Osteocyte (in vitro differentiated cells): ENCODE measurements around the gene CD52. TPM values are rescaled to one million over a fixed set of nuclear protein-coding genes. Genes with fewer than 3 reads are reported as not detected.

Experiments
- DNase-seq: peaks from one replicate; pipeline ENCODE4 v3.0.0; 2021; ENCODE audit warnings: mixed read lengths; ENCODE audit not compliant: unreplicated experiment; ENCODE audit errors: extremely low spot score
- H3K27ac Mint-ChIP-seq: one replicate; pipeline ENCODE4 v1.8.0; 2021; ENCODE audit warnings: mild to moderate bottlenecking, mixed read lengths; ENCODE audit not compliant: unreplicated experiment
- H3K27me3 Mint-ChIP-seq: one replicate; pipeline ENCODE4 v1.8.0; 2021; ENCODE audit warnings: mixed read lengths; ENCODE audit not compliant: unreplicated experiment
- H3K36me3 Mint-ChIP-seq: one replicate; pipeline ENCODE4 v1.8.0; 2021; ENCODE audit warnings: mixed read lengths; ENCODE audit not compliant: unreplicated experiment
- H3K4me1 Mint-ChIP-seq: one replicate; pipeline ENCODE4 v1.8.0; 2021; ENCODE audit warnings: mixed read lengths; ENCODE audit not compliant: unreplicated experiment
- H3K4me3 Mint-ChIP-seq: one replicate; pipeline ENCODE4 v1.8.0; 2021; ENCODE audit warnings: mild to moderate bottlenecking, moderate library complexity, mixed read lengths; ENCODE audit not compliant: unreplicated experiment
- H3K9me3 Mint-ChIP-seq: one replicate; pipeline ENCODE4 v1.8.0; 2021; ENCODE audit warnings: mixed read lengths; ENCODE audit not compliant: unreplicated experiment
- total RNA-seq: library from RNA; stranded (reverse); gene quantifications from 2 replicates; pipeline ENCODE4 v1.2.1, GENCODE V29; 2021
- TF ChIP-seq, protein P1 (sequence below): fragments of 200-600 bp; sonication (generic); IDR thresholded peaks from 2 replicates; pipeline ENCODE4 v1.5.0; 2021; ENCODE audit warnings: antibody characterized with exemption, mild to moderate bottlenecking, moderate library complexity

The CD52 gene
- total RNA-seq, 1 donor from 2014 or later = not detected

- peaks cover 1% of the 10 kb centered on the region for H3K4me1 Mint-ChIP-seq
- no peak for DNase-seq
- no peak within 1 kb of the TSS for H3K27ac Mint-ChIP-seq
- no peak within 1 kb of the TSS for H3K4me3 Mint-ChIP-seq
- TF ChIP-seq, protein P1, sequence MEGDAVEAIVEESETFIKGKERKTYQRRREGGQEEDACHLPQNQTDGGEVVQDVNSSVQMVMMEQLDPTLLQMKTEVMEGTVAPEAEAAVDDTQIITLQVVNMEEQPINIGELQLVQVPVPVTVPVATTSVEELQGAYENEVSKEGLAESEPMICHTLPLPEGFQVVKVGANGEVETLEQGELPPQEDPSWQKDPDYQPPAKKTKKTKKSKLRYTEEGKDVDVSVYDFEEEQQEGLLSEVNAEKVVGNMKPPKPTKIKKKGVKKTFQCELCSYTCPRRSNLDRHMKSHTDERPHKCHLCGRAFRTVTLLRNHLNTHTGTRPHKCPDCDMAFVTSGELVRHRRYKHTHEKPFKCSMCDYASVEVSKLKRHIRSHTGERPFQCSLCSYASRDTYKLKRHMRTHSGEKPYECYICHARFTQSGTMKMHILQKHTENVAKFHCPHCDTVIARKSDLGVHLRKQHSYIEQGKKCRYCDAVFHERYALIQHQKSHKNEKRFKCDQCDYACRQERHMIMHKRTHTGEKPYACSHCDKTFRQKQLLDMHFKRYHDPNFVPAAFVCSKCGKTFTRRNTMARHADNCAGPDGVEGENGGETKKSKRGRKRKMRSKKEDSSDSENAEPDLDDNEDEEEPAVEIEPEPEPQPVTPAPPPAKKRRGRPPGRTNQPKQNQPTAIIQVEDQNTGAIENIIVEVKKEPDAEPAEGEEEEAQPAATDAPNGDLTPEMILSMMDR = no peak
- peaks cover 21% of the 10 kb centered on the region for H3K27me3 Mint-ChIP-seq
- H3K9me3 Mint-ChIP-seq = no peaks in the 10 kb centered on the region
- H3K36me3 Mint-ChIP-seq = no peaks in the 10 kb centered on the region
These were observed 36.4 kb downstream of the CD52 start, which contains the start of gene CRYBG2 for GRCh38 chr1:26353976-26354820. Gene CRYBG2, minus strand, starts transcription at chr1:26354130. Its CDS starts 7,473 bp downstream, at chr1:26346657.

GRCh38 chr1:26354972-26355371, 37.2 kb downstream of the CD52 start:
- H3K4me3 Mint-ChIP-seq = no peak overlapping the region
- DNase-seq = no peak
- H3K27me3 Mint-ChIP-seq = peaks cover 27% of the 10 kb centered on the region
- peaks cover 1% of the 10 kb centered on the region for H3K4me1 Mint-ChIP-seq
- TF ChIP-seq, protein P1 = no peak
- H3K9me3 Mint-ChIP-seq = no peaks in the 10 kb centered on the region
- no peaks in the 10 kb centered on the region for H3K36me3 Mint-ChIP-seq
- no peak overlapping the region for H3K27ac Mint-ChIP-seq

GRCh38 chr1:26356106-26356505, 38.3 kb downstream of the CD52 start:
- TF ChIP-seq, protein P1 = no peak
- H3K4me3 Mint-ChIP-seq = no peak overlapping the region
- peaks cover 1% of the 10 kb centered on the region for H3K4me1 Mint-ChIP-seq
- no peak overlapping the region for H3K27ac Mint-ChIP-seq
- H3K36me3 Mint-ChIP-seq = no peaks in the 10 kb centered on the region
- H3K9me3 Mint-ChIP-seq = no peaks in the 10 kb centered on the region
- H3K27me3 Mint-ChIP-seq = peaks cover 36% of the 10 kb centered on the region
- DNase-seq = no peak

DNA sequence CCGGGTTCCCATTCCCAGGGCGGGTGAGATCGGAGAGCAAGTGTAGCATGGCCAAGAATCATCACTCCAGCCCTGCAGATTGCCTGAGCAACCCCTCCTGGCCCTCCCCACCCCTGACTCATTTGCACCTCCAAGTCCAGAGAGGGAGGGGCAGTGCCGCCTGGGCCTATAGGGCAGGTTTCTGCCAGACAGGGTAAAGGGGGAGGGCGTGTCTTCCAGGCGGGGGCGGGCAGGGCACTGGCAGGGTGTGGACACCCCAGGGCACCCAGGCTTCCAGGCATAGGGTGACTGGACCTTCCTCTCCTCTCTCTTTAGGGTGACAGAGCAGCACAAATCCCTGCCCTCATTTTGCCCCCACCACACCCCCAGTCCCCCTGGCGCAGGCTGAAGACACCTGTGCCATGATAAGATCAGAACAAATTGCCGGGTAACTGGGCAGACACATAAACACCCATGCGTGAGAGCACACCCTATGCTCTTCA, 39.4 kb downstream of the CD52 start:
- Mint-ChIP-seq H3K9me3 (no peaks in the 10 kb centered on the region), H3K4me1 (no peaks in the 10 kb centered on the region), H3K36me3 (no peaks in the 10 kb centered on the region), H3K27ac (no peak overlapping the region), H3K27me3 (peaks cover 45% of the 10 kb centered on the region), H3K4me3 (no peak overlapping the region)
- no peak for DNase-seq
- TF ChIP-seq, protein P1 = no peak
